Stimulated activated CD8-positive, alpha-beta memory T cell treated with anti-CD3 and anti-CD28 coated beads, Interleukin-12 subunit alpha, Interleukin-12 subunit beta, amount 100 ng/mL, for 24 hours (primary cell): Measurements from ENCODE around the gene SNRPN.
"Not testable (repeated sequence)": the region's sequence is repeated elsewhere in the genome, so short reads cannot be mapped to it uniquely, and the experiment has no call there.

Experiments used
- DNase-seq: peaks from one replicate; pipeline ENCODE4 v3.0.0-alpha.2; 2020; ENCODE audit errors: extremely low read depth

The SNRPN gene

GRCh38 chr15:24971052-24971451 is 16.3 kb downstream of the SNRPN start:
- DNase-seq = no peak

GRCh38 chr15:24971772-24972171 is 17.0 kb downstream of the SNRPN start:
- no peak for DNase-seq

- not testable (repeated sequence) for DNase-seq
These were observed 17.9 kb downstream of the SNRPN start for GRCh38 chr15:24972707-24973106.

- DNase-seq = no peak
These were observed 22.1 kb downstream of the SNRPN start for GRCh38 chr15:24976932-24977331.

- no peak for DNase-seq
These were observed 22.9 kb downstream of the SNRPN start for GRCh38 chr15:24977686-24978085.

- DNase-seq = no peak
These were observed 30.4 kb downstream of the SNRPN start for GRCh38 chr15:24985224-24985623.

GRCh38 chr15:24986653-24987052 is 31.9 kb downstream of the SNRPN start:
- no peak for DNase-seq

- DNase-seq = no peak
These were observed 64.6 kb downstream of the SNRPN start for GRCh38 chr15:25019434-25019833.

- no peak for DNase-seq
These were observed 67.4 kb downstream of the SNRPN start for GRCh38 chr15:25022233-25022632.
